Breast epithelium (tissue), 3 donors: Measurements from ENCODE around the gene PLIN3.

Experiments used
- CTCF ChIP-seq, 3 donors: fragments of 450-650 bp; IDR thresholded peaks; one replicate each; pipeline ENCODE4 v1.5.1; 2016 to 2017; ENCODE audit warnings: antibody characterized with exemption in 3 of 3, mild to moderate bottlenecking in 3 of 3, moderate library complexity in 3 of 3
- POLR2A ChIP-seq: fragments of 450-650 bp; IDR thresholded peaks from one replicate; pipeline ENCODE4 v1.6.1; 2016; ENCODE audit warnings: antibody characterized with exemption, mild to moderate bottlenecking, moderate library complexity
- POLR2AphosphoS5 ChIP-seq, 3 donors: sonication (generic); formaldehyde crosslinking; IDR thresholded peaks; one replicate each; pipeline ENCODE4 v1.6.1; 2017; ENCODE audit warnings: antibody characterized with exemption in 3 of 3

GRCh38 chr19:4852484-4852883, 15.0 kb downstream of the PLIN3 start:
- TF ChIP-seq CTCF (IDR thresholded peaks at IDR 0.05) (no peak), POLR2AphosphoS5 (IDR thresholded peaks at IDR 0.05) (no peak), POLR2A (no peak)
